Nephron progenitor cell (in vitro differentiated cells): Measurements from ENCODE around the gene SLCO2A1.

ENCODE experiments used
- DNase-seq: peaks from one replicate; pipeline ENCODE4 v3.0.0; 2021
- H3K27ac Mint-ChIP-seq: 2 replicates; pipeline ENCODE4 v1.8.0; 2021; ENCODE audit warnings: mild to moderate bottlenecking, moderate library complexity, mixed read lengths
- H3K27me3 Mint-ChIP-seq: 2 replicates; pipeline ENCODE4 v1.8.0; 2021; ENCODE audit warnings: mild to moderate bottlenecking, low read depth, mixed read lengths; ENCODE audit not compliant: poor library complexity
- H3K36me3 Mint-ChIP-seq: 2 replicates; pipeline ENCODE4 v1.8.0; 2021; ENCODE audit warnings: low read depth, mixed read lengths
- H3K4me1 Mint-ChIP-seq: 2 replicates; pipeline ENCODE4 v1.8.0; 2021; ENCODE audit warnings: mixed read lengths
- H3K4me3 Mint-ChIP-seq: 2 replicates; pipeline ENCODE4 v1.8.0; 2021; ENCODE audit warnings: mild to moderate bottlenecking, moderate library complexity, mixed read lengths
- H3K9me3 Mint-ChIP-seq: 2 replicates; pipeline ENCODE4 v1.8.0; 2021; ENCODE audit warnings: mild to moderate bottlenecking, moderate library complexity, mixed read lengths
- TF ChIP-seq, protein P1 (sequence below): fragments of 200-600 bp; sonication (generic); IDR thresholded peaks from 2 replicates; pipeline ENCODE4 v1.5.0; 2021; ENCODE audit warnings: antibody characterized with exemption

SLCO2A1 gene

DNA sequence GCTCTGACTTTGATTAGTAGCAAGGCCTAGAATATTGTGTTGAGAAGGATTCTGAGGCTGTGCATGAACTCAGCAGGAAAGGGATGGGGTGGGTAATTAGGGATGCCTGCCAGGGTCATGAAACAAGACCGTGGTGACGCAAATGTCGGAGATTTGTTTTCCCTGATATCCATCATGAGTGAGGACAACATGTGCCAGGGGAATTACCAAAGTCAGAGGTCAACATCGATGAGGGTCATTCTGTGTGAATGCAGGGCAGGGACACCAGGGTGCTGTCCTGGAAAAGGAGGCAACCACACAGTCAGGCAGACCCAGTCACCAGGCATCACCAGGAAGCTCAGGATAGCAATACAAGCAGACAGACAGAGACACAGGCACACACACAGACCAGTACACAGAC lies 52.2 kb downstream of the SLCO2A1 start:
- Mint-ChIP-seq H3K4me1 (peaks cover 32% of the 10 kb centered on the region), H3K9me3 (peaks cover 6% of the 10 kb centered on the region), H3K36me3 (peaks cover 33% of the 10 kb centered on the region), H3K4me3 (no peak overlapping the region), H3K27me3 (peaks cover 6% of the 10 kb centered on the region), H3K27ac (no peak overlapping the region)
- TF ChIP-seq, protein P1, sequence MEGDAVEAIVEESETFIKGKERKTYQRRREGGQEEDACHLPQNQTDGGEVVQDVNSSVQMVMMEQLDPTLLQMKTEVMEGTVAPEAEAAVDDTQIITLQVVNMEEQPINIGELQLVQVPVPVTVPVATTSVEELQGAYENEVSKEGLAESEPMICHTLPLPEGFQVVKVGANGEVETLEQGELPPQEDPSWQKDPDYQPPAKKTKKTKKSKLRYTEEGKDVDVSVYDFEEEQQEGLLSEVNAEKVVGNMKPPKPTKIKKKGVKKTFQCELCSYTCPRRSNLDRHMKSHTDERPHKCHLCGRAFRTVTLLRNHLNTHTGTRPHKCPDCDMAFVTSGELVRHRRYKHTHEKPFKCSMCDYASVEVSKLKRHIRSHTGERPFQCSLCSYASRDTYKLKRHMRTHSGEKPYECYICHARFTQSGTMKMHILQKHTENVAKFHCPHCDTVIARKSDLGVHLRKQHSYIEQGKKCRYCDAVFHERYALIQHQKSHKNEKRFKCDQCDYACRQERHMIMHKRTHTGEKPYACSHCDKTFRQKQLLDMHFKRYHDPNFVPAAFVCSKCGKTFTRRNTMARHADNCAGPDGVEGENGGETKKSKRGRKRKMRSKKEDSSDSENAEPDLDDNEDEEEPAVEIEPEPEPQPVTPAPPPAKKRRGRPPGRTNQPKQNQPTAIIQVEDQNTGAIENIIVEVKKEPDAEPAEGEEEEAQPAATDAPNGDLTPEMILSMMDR: no peak
- no peak for DNase-seq

DNA sequence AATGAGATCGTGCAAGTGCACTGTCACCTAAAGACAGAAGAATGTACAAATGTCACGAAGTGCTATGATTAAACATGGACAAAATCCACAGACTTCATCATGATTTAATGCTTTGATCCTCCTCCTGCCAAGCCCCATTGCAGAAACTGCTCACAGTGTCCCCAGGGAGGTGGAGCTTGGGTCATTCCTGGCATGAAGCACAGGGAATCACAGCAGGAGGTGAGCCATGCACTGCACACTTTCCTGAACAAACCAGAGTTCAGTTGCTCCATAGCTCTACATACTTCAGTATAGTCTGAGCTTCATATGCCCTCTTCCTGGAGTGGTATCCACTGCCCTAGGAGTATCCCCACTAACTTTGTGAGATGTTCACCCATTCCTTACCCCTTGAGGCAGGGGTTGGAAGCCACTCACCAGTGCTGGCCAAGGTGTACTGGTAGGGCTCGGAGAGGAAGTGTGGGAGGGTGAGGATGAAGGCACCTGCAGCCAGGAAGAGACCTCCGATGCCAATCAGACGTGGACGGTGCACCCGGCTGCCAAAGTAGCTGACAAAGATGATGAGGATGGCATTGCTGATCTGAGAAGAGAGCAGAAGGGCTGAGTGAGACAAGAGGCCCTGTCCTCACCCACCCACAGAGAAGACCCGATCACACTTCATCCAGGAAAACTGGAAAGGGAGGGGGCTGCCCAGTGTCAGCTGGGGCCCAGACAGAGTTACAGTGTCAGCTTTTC lies 56.3 kb downstream of the SLCO2A1 start:
- Mint-ChIP-seq H3K9me3 (peaks cover 14% of the 10 kb centered on the region), H3K36me3 (peaks cover 51% of the 10 kb centered on the region), H3K27ac (no peak overlapping the region), H3K4me1 (peaks cover 22% of the 10 kb centered on the region), H3K27me3 (peaks cover 9% of the 10 kb centered on the region), H3K4me3 (no peak overlapping the region)
- no peak for DNase-seq
- TF ChIP-seq, protein P1: no peak

DNA sequence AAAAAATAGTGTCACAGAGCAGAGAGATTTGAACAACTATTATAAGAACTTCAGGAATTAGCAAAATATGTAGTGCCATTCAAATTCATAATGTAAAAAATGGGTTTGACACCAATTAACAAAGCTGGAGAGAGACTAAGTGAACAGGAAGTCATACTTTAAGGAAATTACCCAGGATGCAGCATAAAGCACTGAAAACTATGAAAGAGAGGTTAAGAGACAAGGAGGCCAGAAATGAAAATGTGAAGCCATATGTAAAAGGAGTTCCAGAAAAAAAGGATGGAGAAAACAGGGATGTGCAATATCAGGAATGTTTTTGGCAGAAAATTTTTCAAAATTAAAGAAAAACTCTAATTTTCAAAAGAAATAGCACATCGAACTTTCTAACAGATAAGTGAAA lies 57.6 kb downstream of the SLCO2A1 start:
- Mint-ChIP-seq H3K4me1 (peaks cover 18% of the 10 kb centered on the region), H3K36me3 (peaks cover 51% of the 10 kb centered on the region), H3K27me3 (peaks cover 9% of the 10 kb centered on the region), H3K9me3 (peaks cover 14% of the 10 kb centered on the region), H3K4me3 (no peak overlapping the region), H3K27ac (no peak overlapping the region)
- TF ChIP-seq, protein P1: no peak
- DNase-seq: no peak

DNA sequence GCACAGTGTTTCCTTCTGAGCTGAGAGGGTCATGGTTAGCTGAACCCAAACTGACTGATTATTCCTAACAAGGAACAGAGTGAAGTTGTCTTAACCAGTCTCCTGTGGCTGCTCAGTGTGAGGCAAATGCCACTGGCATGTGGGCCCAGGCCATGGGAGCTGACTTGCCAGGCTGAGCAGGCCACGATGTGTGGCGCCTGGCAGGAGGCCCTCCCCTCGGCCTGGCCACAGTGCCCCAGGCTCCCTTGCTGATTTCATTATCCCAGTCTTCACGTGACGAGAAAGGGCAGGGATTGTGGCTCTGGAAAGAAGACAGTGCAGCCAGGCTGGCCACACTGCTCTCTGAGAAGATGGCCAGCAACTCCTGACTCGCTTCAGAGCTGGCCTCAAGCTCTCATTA lies 58.8 kb downstream of the SLCO2A1 start:
- H3K36me3 Mint-ChIP-seq: peaks cover 43% of the 10 kb centered on the region

DNA sequence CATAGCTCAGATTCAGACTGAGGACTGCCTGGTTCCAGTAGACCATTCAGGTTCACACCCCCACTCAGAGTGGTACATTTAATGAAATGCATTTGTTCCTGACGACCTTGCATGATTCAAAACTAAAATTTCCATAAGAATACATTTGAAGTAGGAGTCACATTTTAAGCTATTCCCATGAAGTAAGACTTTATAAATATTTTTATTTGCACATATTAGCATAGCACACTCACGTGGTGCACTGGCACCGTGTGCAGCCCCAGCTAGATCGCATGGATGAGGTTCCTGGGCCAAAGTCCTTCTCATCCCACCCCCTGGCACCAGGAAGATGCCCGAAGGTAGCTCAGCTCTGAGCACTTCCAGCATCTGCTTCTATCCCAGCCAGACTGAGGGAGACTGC lies 59.4 kb downstream of the SLCO2A1 start:
- peaks cover 9% of the 10 kb centered on the region for H3K27me3 Mint-ChIP-seq
- H3K4me3 Mint-ChIP-seq: no peak overlapping the region
- peak overlapping the region; percentile 34 for H3K27ac Mint-ChIP-seq
- H3K4me1 Mint-ChIP-seq: peaks cover 26% of the 10 kb centered on the region
- DNase-seq: no peak
- H3K9me3 Mint-ChIP-seq: peaks cover 14% of the 10 kb centered on the region
- TF ChIP-seq, protein P1: no peak
- peaks cover 42% of the 10 kb centered on the region for H3K36me3 Mint-ChIP-seq

More for the DNA sequence above, 58.8 kb downstream of the SLCO2A1 start:
- TF ChIP-seq, protein P1: no peak
- Mint-ChIP-seq H3K4me1 (peaks cover 22% of the 10 kb centered on the region), H3K4me3 (no peak overlapping the region), H3K27me3 (peaks cover 9% of the 10 kb centered on the region), H3K27ac (peak overlapping the region; percentile 79), H3K9me3 (peaks cover 14% of the 10 kb centered on the region)
- no peak for DNase-seq
